Brain microvascular endothelial cell (primary cell): ENCODE data around the gene ALG6.
"Not testable (repeated sequence)": the region's sequence is repeated elsewhere in the genome, so short reads cannot be mapped to it uniquely, and the experiment has no call there.

ENCODE experiments used
- DNase-seq: peaks from one replicate; pipeline ENCODE4 v3.0.0-alpha.2; 2020
- H3K27ac ChIP-seq: fragments of 250-450 bp; sonication (Bioruptor Pico); 2 replicates; pipeline ENCODE4 v1.5.1; 2020; ENCODE audit warnings: mild to moderate bottlenecking, moderate library complexity
- H3K27me3 ChIP-seq: fragments of 250-450 bp; sonication (Bioruptor Pico); replicated peaks from 2 replicates; pipeline ENCODE4 v1.5.1; 2020; ENCODE audit warnings: mild to moderate bottlenecking
- H3K36me3 ChIP-seq: fragments of 250-450 bp; sonication (Bioruptor Pico); replicated peaks from 2 replicates; pipeline ENCODE4 v1.5.1; 2020; ENCODE audit warnings: mild to moderate bottlenecking
- H3K4me3 ChIP-seq: 2 replicates; pipeline ENCODE4 v1.5.1; 2011; ENCODE audit warnings: low read depth, mild to moderate bottlenecking, control low read depth, low read length, moderate library complexity
- CTCF ChIP-seq: IDR thresholded peaks from 2 replicates; pipeline ENCODE4 v1.5.1; 2011; ENCODE audit warnings: low read depth, mild to moderate bottlenecking, moderate library complexity, low read length, control low read depth, inconsistent platforms; ENCODE audit errors: missing control alignments
- in situ Hi-C: cut with HindIII; loops from 2 replicates; pipeline ENCODE4 v1.10.0; 2017; ENCODE audit warnings: low sequenced_read_pairs, low pct_ligation_motif_present

The ALG6 gene

GRCh38 chr1:63413394-63413793, 46.0 kb downstream of the ALG6 start:
- no peak for DNase-seq
- in situ Hi-C loops: no loop called here
- H3K36me3 ChIP-seq: no peaks in the 10 kb centered on the region
- TF ChIP-seq CTCF: no peak
- no peak overlapping the region for H3K27ac ChIP-seq
- H3K27me3 ChIP-seq: no peaks in the 10 kb centered on the region
- no peak overlapping the region for H3K4me3 ChIP-seq

- in situ Hi-C loops: no loop called here
- TF ChIP-seq CTCF: no peak
Observed at GRCh38 chr1:63414691-63415365, 47.4 kb downstream of the ALG6 start.

GRCh38 chr1:63418101-63418500, 50.7 kb downstream of the ALG6 start:
- TF ChIP-seq CTCF: no peak
- no peak for DNase-seq
- Histone ChIP-seq H3K27me3 (no peaks in the 10 kb centered on the region), H3K36me3 (no peaks in the 10 kb centered on the region), H3K27ac (no peak overlapping the region), H3K4me3 (no peak overlapping the region)
- in situ Hi-C loops: no loop called here

More at GRCh38 chr1:63414691-63415365, 47.4 kb downstream of the ALG6 start:
- Histone ChIP-seq H3K36me3 (no peaks in the 10 kb centered on the region), H3K27ac (no peak overlapping the region), H3K4me3 (no peak overlapping the region), H3K27me3 (no peaks in the 10 kb centered on the region)
- DNase-seq: no peak

- H3K27ac ChIP-seq, DNase-seq, H3K27me3 ChIP-seq, in situ Hi-C loops, H3K36me3 ChIP-seq, H3K4me3 ChIP-seq: not testable (repeated sequence)
Observed at GRCh38 chr1:63420746-63421145, 53.3 kb downstream of the ALG6 start.

- DNase-seq: no peak
- Histone ChIP-seq H3K4me3 (no peak overlapping the region), H3K27me3 (no peaks in the 10 kb centered on the region), H3K27ac (no peak overlapping the region), H3K36me3 (no peaks in the 10 kb centered on the region)
- TF ChIP-seq CTCF: no peak
- in situ Hi-C loops: no loop called here
Observed at GRCh38 chr1:63423649-63424048, 56.2 kb downstream of the ALG6 start.

GRCh38 chr1:63428815-63429214, 61.4 kb downstream of the ALG6 start:
- H3K27ac ChIP-seq: no peak overlapping the region
- DNase-seq: no peak
- H3K36me3 ChIP-seq: no peaks in the 10 kb centered on the region
- in situ Hi-C loops: no loop called here
- no peak for TF ChIP-seq CTCF
- no peak overlapping the region for H3K4me3 ChIP-seq
- H3K27me3 ChIP-seq: no peaks in the 10 kb centered on the region
